Subcutaneous abdominal adipose tissue (tissue), 5 donors: ENCODE results near the gene NDST3.
"Not testable (repeated sequence)": the region's sequence is repeated elsewhere in the genome, so short reads cannot be mapped to it uniquely, and the experiment has no call there.

ENCODE experiments used
- H3K27ac ChIP-seq: one replicate; pipeline ENCODE4 v1.7.0; 2013; ENCODE audit warnings: low read depth, mild to moderate bottlenecking, inconsistent platforms, low read length, moderate library complexity
- H3K27me3 ChIP-seq, 5 donors: one replicate each; pipeline ENCODE4 v1.7.0; 2013; ENCODE audit warnings: low read length in 5 of 5, inconsistent platforms in 1 of 5; ENCODE audit not compliant: control insufficient read depth in 5 of 5, insufficient read depth in 4 of 5
- H3K36me3 ChIP-seq, 5 donors: one replicate each; pipeline ENCODE4 v1.7.0; 2013; ENCODE audit warnings: low read length in 5 of 5; ENCODE audit not compliant: control insufficient read depth in 5 of 5, insufficient read depth in 5 of 5
- H3K4me1 ChIP-seq, 5 donors: one replicate each; pipeline ENCODE4 v1.7.0; 2013; ENCODE audit warnings: low read length in 5 of 5, mild to moderate bottlenecking in 3 of 5, moderate library complexity in 1 of 5; ENCODE audit not compliant: control insufficient read depth in 5 of 5, insufficient read depth in 5 of 5
- H3K4me3 ChIP-seq, 5 donors: one replicate each; pipeline ENCODE4 v1.7.0; 2013; ENCODE audit warnings: low read length in 5 of 5, low read depth in 1 of 5
- H3K9ac ChIP-seq, 5 donors: one replicate each; pipeline ENCODE4 v1.7.0; 2013; ENCODE audit warnings: low read length in 5 of 5, mild to moderate bottlenecking in 4 of 5, moderate library complexity in 3 of 5
- H3K9me3 ChIP-seq, 5 donors: one replicate each; pipeline ENCODE4 v1.7.0; 2013; ENCODE audit warnings: low read length in 5 of 5; ENCODE audit not compliant: control insufficient read depth in 5 of 5
- donor health status: healthy.
- donor health status: healthy.
- donor health status: healthy.
- donor health status: healthy.
- donor health status: healthy.

NDST3 gene

GRCh38 chr4:118287711-118288451 lies 253.6 kb downstream of the NDST3 start:
- Histone ChIP-seq H3K27me3 (no peaks in the 10 kb centered on the region), H3K36me3 (peaks cover 0 to under 1% (median 0%) of the 10 kb centered on the region in 5 donors), H3K27ac (no peak overlapping the region), H3K4me3 (no peak overlapping the region), H3K9ac (no peak overlapping the region), H3K9me3 (no peaks in the 10 kb centered on the region), H3K4me1 (peaks cover 0 to 8% (median 2%) of the 10 kb centered on the region in 5 donors)

- Histone ChIP-seq H3K27me3 (no peaks in the 10 kb centered on the region), H3K4me1 (no peaks in the 10 kb centered on the region), H3K36me3 (no peaks in the 10 kb centered on the region), H3K9me3 (no peaks in the 10 kb centered on the region), H3K9ac (no peak overlapping the region), H3K27ac (no peak overlapping the region), H3K4me3 (no peak overlapping the region)
These were observed 255.5 kb downstream of the NDST3 start for GRCh38 chr4:118289794-118290193.

GRCh38 chr4:118290951-118291350 lies 256.7 kb downstream of the NDST3 start:
- no peak overlapping the region for H3K4me3 ChIP-seq
- H3K27ac ChIP-seq = no peak overlapping the region
- H3K9me3 ChIP-seq = no peaks in the 10 kb centered on the region
- H3K36me3 ChIP-seq = no peaks in the 10 kb centered on the region
- H3K4me1 ChIP-seq = no peaks in the 10 kb centered on the region
- no peak overlapping the region for H3K9ac ChIP-seq
- no peaks in the 10 kb centered on the region for H3K27me3 ChIP-seq

GRCh38 chr4:118296729-118297128 lies 262.4 kb downstream of the NDST3 start:
- Histone ChIP-seq H3K27me3 (no peaks in the 10 kb centered on the region), H3K27ac (no peak overlapping the region), H3K36me3 (no peaks in the 10 kb centered on the region), H3K9me3 (no peaks in the 10 kb centered on the region), H3K4me1 (no peaks in the 10 kb centered on the region), H3K4me3 (no peak overlapping the region), H3K9ac (no peak overlapping the region)

- H3K9ac ChIP-seq, H3K36me3 ChIP-seq, H3K4me3 ChIP-seq, H3K9me3 ChIP-seq, H3K27me3 ChIP-seq, H3K4me1 ChIP-seq, H3K27ac ChIP-seq: not testable (repeated sequence)
These were observed 265.3 kb downstream of the NDST3 start for GRCh38 chr4:118299619-118300018.

- Histone ChIP-seq H3K27ac (no peak overlapping the region), H3K27me3 (no peaks in the 10 kb centered on the region), H3K4me1 (no peaks in the 10 kb centered on the region), H3K36me3 (no peaks in the 10 kb centered on the region), H3K9ac (no peak overlapping the region), H3K9me3 (no peaks in the 10 kb centered on the region), H3K4me3 (no peak overlapping the region)
These were observed 273.4 kb downstream of the NDST3 start for GRCh38 chr4:118307643-118308042.
